ENCODE data around the gene PPP1R14B.

Gene PPP1R14B

DNA sequence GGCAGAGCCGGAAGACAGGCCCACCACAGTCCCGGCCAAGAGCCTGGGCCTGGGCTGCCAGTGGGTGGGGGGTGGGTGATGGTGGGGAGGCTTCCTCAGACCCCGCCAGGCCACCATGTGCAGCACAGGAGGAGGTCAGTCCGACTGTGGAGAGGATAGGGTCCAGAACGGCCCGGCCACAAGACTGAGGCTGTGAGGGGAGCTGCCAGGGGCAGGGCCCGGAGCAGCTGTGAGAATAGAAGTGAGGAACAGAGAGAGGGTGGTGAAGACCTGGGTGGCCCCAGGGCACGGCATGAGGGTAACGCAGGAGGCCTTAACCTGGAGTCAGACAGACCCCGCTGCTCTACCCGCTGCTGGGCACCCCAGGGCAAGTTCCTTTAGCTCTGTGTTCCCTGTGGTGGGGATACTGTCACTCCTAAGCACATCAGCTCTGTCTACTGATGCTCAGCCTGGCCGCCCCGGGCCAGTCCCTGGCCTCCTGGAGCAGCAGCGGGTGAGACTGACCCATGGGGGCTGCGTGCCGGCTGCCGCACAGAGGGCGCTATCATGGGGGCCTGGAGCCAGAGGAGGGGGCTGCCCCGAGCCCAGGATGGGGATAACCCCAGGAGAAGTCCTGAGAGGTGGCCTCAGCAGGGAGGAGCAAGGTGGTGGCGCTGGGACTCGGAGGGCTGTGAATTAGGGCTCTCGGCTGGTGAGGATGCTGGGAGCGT, 38.5 kb downstream of the PPP1R14B start:
- no peak for FAIRE-seq

DNA sequence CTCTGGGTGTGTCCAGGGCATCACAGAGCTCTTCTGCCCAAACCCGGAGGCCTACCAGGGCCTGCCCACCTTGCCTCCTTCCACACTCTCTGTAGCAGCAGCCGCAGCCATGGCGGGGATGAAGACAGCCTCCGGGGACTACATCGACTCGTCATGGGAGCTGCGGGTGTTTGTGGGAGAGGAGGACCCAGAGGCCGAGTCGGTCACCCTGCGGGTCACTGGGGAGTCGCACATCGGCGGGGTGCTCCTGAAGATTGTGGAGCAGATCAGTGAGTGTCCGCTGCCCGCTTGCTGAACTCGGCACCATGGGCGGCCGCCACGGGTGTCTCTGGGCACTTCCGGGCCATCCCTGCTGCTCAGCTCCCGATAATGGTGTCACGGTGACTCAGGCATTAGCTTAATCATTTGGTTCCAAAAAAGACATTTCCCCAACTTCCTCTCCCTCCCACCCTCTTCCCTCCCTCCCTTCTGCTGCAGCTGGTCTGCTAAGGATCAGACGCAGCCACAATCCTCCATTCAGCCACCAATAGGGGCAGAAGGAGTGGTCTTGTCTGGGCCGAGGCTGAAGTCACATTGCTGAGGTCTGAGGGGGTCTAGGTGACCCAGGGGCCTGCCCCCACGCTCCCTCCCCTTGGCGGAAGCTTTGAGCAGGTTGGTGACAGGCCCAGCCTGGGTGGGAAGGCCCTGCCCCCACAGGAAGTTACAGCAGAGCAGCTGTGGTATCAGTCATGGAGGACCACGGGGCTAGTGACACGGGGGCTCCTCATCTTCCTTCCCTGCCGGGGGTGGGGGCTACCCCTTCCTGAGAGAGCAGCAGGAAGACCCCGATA, 39.3 kb downstream of the PPP1R14B start:
- FAIRE-seq, result no peak

GRCh38 chr11:64206457-64207255, 40.1 kb downstream of the PPP1R14B start, which contains the start of gene FERMT3:
FERMT3 (plus strand) TSS chr11:64206721; CDS start chr11:64207365, 644 bp downstream.
- no peak for FAIRE-seq

- FAIRE-seq, result no peak
Measured at GRCh38 chr11:64204464-64204989, 42.2 kb downstream of the PPP1R14B start.

GRCh38 chr11:64204080-64204440, 42.7 kb downstream of the PPP1R14B start:
- FAIRE-seq, result no peak

- no peak for FAIRE-seq
Measured at GRCh38 chr11:64203421-64204079, 43.2 kb downstream of the PPP1R14B start.

GRCh38 chr11:64202992-64203391, 43.8 kb downstream of the PPP1R14B start:
- no peak for FAIRE-seq

GRCh38 chr11:64201543-64201942, 45.2 kb downstream of the PPP1R14B start:
- FAIRE-seq, result no peak

GRCh38 chr11:64198511-64198910, 48.2 kb downstream of the PPP1R14B start:
- FAIRE-seq, result no peak

- no peak for FAIRE-seq
Measured at GRCh38 chr11:64196626-64197025, 50.1 kb downstream of the PPP1R14B start.
